NCI-H1930 (cell line): ENCODE results near the gene PFKP.
"Not testable (repeated sequence)": the region's sequence is repeated elsewhere in the genome, so short reads cannot be mapped to it uniquely, and the experiment has no call there.

Experiments used
- DNase-seq, 2 experiments: peaks; one replicate each; lab custom pipeline; 2025; lab: John Stamatoyannopoulos, UW

The PFKP gene

GRCh38 chr10:3098689-3099088 lies 31.3 kb downstream of the PFKP start:
- DNase-seq: no peak

- no peak for DNase-seq
Observed at GRCh38 chr10:3099291-3100092, 32.1 kb downstream of the PFKP start.

DNA sequence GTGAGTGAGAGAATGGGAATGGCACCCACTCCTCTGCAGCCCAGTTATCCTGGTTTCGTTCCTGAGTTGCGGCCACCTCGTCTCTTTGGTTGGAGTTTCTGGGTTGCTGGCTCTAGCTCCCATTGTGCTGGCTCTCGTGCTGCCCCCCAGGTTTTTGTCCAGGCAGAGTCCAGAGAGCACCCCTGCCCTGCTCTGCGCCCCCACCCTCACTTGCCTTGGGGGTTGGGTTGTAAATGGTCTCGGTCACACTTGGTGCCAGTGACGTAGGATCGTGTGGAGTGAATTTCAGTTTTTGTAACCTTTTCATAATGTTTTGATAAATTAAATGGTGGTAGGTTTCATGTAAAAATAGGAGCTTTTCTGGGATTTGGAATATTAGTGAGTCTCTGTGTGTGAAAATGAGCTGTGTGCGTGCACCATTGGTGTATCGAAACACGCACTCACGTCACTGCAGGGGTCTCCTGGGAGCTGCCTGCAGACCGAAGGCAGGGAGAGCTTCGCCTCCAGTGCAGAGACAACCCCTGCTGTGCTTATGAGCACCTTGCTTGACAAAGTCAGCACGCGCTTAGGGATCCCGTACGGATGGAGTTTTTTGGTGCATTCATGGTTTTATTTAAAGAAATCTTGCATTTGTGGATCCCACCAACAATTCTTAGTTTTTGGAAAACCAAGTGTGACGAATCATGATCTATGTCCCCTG lies 32.9 kb downstream of the PFKP start:
- no peak for DNase-seq

DNA sequence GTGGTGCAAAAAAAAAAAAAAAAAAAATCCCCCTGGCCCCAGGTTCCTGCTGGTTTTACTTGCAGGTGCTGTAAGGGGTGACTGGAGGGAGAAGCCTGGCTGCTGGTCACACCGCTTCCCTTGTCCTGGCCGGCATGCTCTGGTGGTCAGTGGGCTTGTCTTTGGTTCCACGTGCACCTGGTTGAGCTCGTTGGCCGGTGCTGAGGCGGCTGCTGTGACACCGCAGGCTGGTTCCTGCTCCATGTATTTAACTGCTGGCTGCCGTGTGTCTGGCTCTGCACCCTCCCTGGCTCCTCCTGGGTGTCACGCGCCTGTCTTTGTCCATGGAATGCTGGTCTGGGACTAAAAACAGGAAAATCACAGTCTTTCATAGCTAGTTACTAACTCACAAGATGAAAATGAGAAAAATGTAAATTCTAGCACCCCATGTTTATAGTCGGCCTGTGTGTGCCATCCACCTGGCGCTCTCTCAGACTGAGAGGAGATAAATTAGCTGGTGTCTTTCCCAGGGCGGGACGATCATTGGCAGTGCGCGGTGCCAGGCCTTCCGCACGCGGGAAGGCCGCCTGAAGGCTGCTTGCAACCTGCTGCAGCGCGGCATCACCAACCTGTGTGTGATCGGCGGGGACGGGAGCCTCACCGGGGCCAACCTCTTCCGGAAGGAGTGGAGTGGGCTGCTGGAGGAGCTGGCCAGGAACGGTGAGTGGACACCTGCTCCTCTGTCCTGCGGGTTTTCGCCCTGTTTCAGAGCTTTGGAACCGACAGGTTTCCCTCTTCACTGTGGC lies 33.7 kb downstream of the PFKP start:
- no peak for DNase-seq

GRCh38 chr10:3102720-3103427 lies 35.5 kb downstream of the PFKP start:
- DNase-seq: no peak

- DNase-seq: no peak
Observed at GRCh38 chr10:3103646-3104045, 36.3 kb downstream of the PFKP start.

DNA sequence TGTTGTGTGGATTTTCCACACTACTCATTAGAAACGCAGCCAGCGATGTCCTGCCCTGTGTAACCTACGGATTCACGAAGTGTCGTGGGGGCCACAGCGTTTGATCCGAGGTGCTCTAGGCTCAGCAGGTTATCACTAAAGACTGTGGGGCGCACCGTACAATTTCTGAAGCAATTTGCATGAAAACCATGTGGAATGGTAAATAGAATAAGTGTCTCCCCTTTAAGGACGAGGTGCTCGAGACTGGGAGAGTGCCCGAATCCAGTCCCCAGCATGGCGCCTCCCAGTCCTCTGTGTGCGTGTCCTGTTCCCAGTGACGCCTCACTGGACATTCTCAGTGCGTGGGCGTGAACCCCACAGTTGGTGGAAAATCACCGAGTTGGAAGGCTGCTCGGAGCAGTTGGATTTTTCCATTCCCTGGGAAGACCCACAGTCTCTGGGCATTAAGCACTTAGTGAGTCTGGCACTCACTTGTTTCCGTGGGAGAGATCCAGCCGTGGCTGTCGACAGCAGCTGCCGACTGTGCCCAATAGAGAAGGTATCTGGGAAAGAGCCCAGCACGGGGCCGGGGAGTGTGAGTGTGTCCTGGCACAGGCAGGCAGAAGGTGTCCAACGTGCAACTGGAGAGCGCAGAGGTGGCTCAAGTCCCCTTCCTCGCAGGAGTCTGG lies 37.0 kb downstream of the PFKP start:
- DNase-seq: no peak

- DNase-seq: no peak
Observed at GRCh38 chr10:3105166-3105565, 37.8 kb downstream of the PFKP start.

- no peak for DNase-seq
Observed at GRCh38 chr10:3105905-3106304, 38.6 kb downstream of the PFKP start.

DNA sequence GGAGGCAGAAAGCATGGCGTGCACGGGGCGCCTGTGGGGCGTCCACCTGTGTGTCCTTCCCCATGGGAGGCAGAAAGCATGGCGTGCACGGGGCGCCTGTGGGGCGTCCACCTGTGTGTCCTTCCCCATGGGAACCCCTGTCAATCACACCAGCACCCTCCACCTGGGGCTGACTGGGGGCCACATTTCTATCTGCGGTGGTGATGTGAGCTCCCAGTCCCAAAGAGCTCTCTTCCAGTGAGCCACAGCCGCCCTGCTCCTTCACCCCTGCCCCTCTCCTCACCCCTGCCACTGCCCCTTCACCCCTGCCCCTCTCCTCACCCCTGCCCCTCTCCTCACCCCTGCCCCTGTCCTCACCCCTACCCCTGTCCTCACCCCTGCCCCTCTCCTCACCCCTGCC lies 39.0 kb downstream of the PFKP start:
- DNase-seq: not testable (repeated sequence)

DNA sequence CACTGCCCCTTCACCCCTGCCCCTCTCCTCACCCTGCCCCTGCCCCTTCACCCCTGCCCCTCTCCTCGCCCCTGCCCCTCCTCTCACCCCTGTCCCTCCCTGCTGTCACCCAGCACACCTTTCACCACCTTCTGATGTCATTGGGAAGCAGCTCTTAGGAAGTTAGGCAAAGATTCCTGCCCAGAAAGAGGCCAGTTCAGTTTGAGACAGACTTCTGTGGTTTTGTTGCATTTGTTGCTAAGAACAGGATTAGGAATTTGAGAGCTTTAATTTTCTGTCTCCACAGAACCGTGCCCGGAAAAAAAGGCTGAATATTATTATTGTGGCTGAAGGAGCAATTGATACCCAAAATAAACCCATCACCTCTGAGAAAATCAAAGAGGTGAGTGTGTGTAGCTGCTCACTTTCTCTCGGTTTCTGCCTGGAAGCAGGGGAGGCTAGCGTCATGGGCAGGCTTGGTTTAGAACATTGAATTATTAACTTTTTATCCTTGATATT lies 39.6 kb downstream of the PFKP start:
- DNase-seq: no peak

DNA sequence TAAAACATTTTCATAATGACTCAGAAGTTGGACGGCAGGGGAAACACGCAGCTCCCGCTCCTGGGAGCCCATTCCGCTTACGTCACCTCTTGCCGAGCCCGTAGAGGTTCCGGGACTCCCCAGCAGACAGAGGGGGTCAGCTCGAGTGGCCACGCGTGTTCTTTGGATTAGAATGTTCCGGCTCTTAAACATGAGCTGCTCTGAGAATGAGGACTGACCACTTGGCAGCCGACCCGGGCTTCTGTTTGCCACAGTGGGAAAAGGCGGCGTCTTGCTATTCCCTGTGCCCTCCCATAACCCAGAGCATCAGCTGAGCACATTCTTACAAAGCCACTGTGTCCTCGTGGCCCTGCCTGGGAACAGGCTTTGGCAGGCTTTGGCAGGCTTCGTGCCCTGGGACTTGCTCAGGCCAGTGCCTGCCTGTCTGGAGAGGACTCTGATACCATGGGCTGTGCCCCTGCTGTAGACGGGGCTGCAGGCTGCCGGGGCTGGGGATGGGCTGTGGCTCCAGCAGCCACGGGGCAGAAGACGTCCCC lies 40.1 kb downstream of the PFKP start:
- no peak for DNase-seq

DNA sequence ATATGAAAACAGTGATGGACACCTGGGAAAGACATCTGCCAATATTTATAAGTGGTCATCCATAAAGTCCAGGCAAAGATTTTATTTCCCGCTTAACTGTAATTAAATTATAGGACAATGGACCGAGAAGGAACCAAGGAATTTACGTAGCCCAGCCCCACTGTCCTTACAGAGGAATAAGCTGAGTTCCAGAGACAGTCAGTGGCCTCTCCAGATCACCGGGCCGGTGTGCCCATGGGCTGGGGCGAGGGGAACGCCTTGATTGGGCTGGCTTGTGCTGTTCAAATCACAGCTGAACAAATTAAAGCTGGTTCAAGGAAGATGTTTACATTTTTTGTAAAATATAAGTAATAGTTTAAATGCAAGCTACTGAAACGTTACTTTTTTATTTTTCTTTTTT lies 40.7 kb downstream of the PFKP start:
- no peak for DNase-seq

DNA sequence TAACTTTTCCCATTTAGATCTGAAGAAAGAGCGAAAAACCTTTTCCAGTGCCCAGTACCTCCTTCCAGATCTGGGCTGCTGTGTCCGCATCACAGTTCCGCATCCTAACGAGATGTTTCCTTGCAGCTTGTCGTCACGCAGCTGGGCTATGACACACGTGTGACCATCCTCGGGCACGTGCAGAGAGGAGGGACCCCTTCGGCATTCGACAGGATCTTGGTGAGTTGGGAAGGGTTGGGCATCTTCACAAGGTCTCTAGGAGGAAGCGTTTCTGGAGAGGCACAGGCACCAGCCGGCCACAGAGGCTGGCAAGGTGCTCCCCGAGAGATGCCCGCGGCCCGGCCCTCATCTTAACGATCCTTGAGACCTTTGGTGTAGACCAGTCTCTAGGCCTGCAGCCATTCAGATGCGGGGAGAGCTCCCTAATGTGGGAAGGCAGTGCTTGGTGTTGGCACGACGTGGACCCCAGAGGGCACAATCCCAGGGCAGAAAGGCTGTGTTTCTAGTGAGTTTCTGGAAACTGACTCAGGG lies 41.3 kb downstream of the PFKP start:
- no peak for DNase-seq

DNA sequence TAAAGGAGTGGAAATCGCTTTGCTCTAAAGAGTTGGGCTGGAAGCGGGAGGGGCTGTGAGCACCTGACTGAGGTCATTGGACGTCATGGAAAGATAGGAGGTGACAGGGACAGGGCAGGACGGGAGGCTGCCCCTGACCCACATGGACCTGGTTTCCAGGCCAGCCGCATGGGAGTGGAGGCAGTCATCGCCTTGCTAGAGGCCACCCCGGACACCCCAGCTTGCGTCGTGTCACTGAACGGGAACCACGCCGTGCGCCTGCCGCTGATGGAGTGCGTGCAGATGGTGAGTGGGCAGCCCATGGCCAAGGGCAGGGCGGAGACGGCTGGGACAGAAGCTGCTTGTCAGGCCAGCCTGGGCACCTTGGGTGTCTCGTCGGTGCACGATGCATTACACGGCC lies 41.8 kb downstream of the PFKP start:
- no peak for DNase-seq

DNA sequence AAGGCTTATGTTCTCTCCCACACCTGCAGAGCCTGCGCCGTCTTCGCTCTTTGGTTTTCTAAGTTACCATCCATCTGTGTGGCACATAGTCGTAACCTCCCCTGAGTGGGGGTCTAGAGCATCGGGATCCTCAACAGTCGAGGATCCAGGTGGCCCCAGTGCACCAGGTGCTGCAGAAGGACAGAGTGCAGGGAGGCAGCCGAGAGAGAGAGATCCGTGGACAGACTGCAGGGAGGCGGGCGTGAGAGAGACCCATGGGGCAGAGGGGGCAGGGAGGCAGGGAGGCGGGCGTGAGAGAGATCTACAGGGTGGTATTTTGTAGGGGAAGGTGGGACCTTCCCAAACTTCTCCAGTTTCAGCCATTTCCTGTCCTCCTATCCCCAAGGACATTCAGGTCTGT lies 42.3 kb downstream of the PFKP start:
- DNase-seq: no peak

- no peak for DNase-seq
Observed at GRCh38 chr10:3110782-3111620, 43.7 kb downstream of the PFKP start.

DNA sequence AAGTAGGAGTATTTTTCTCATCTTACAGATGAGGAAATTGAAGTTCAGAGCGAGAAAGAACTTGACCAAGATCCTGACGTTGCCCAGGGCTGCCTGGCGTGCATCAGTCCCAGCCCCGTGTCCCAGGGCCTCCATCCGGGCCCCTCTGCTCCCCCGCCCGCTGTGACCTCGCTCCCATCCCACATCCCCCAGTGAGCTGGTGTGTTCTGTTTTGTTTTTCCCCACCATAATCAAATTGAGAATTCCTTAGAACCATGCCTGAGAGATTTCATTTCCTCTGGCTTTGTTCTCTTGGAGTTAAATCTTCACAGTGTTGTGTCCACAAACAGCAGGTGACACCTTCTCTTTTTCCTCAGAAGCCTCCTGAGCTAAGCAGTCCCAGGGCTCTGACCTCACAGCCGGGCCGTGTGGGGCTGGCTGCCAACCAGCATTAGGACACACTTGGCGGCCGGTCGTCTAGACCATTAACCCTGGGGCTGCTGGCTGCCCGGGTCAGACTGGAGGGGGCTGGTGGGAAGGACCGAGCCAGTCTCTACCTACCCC lies 44.3 kb downstream of the PFKP start:
- no peak for DNase-seq

- no peak for DNase-seq
Observed at GRCh38 chr10:3113343-3113720, 46.0 kb downstream of the PFKP start.

- DNase-seq: no peak
Observed at GRCh38 chr10:3115685-3116084, 48.3 kb downstream of the PFKP start.
